Cardiac muscle cell (in vitro differentiated cells and primary cell): ENCODE measurements around the gene ARHGEF17. TPM values are rescaled to one million over a fixed set of nuclear protein-coding genes. Genes with fewer than 3 reads are reported as not detected.
"Not testable (repeated sequence)": the region's sequence is repeated elsewhere in the genome, so short reads cannot be mapped to it uniquely, and the experiment has no call there.

Source experiments
- DNase-seq, 2 donors: peaks; one replicate each; pipeline versions ENCODE4 v3.0.0 to v3.0.0-alpha.2; 2010 to 2017; ENCODE audit warnings: low read depth in 1 of 2, low spot score in 1 of 2
- H3K27ac ChIP-seq: fragments of 200-600 bp; sonication (generic); 2 replicates; pipeline ENCODE4 v1.5.1; 2016
- H3K27me3 ChIP-seq: fragments of 200-600 bp; sonication (generic); 2 replicates; pipeline ENCODE4 v1.6.0; 2016; ENCODE audit warnings: control low read depth
- H3K36me3 ChIP-seq: fragments of 200-600 bp; sonication (generic); 2 replicates; pipeline ENCODE4 v1.5.1; 2016; ENCODE audit warnings: control low read depth
- H3K4me1 ChIP-seq: fragments of 200-600 bp; sonication (generic); 2 replicates; pipeline ENCODE4 v1.8.1; 2017; ENCODE audit warnings: low read depth, mild to moderate bottlenecking, mixed run types
- H3K4me3 ChIP-seq: fragments of 200-600 bp; sonication (generic); 2 replicates; pipeline ENCODE4 v1.5.1; 2016; ENCODE audit warnings: mild to moderate bottlenecking
- H3K9me3 ChIP-seq: fragments of 200-600 bp; sonication (generic); 2 replicates; pipeline ENCODE4 v1.5.1; 2017; ENCODE audit warnings: low read depth, mild to moderate bottlenecking, control low read depth
- CTCF ChIP-seq: IDR thresholded peaks from 2 replicates; pipeline ENCODE4 v1.5.1; 2012; ENCODE audit warnings: low read depth, mild to moderate bottlenecking, low read length
- polyA plus RNA-seq: library from polyadenylated mRNA; unstranded; fragments of >200 nt; fragmentation: Nextera tagmentation; extraction: Ambion mirVana; gene quantifications from 2 replicates; pipeline ENCODE4 v1.2.1, GENCODE V29; 2016
- total RNA-seq: library from RNA; depleted of rRNA; stranded (reverse); fragments of >200 nt; gene quantifications from 2 replicates; pipeline ENCODE4 v1.2.3, GENCODE V29; 2016

The ARHGEF17 gene
- total and polyA plus RNA-seq, 2 experiments from 2014 or later = 26.5 to 60.3 TPM

- H3K4me3 ChIP-seq = no peak overlapping the region
- H3K9me3 ChIP-seq = no peaks in the 10 kb centered on the region
- TF ChIP-seq CTCF = no peak
- H3K27ac ChIP-seq = no peak overlapping the region
- H3K36me3 ChIP-seq = no peaks in the 10 kb centered on the region
- H3K27me3 ChIP-seq = peaks cover 26% of the 10 kb centered on the region
- DNase-seq = no peak
- peaks cover 21% of the 10 kb centered on the region for H3K4me1 ChIP-seq
These were observed 40.1 kb upstream of the ARHGEF17 start for GRCh38 chr11:73267906-73268540.

GRCh38 chr11:73268671-73269271, 39.3 kb upstream of the ARHGEF17 start:
- no peak for DNase-seq
- H3K9me3 ChIP-seq = no peaks in the 10 kb centered on the region
- H3K27me3 ChIP-seq = peaks cover 18% of the 10 kb centered on the region
- H3K4me1 ChIP-seq = peaks cover 21% of the 10 kb centered on the region
- H3K4me3 ChIP-seq = no peak overlapping the region
- no peak for TF ChIP-seq CTCF
- no peaks in the 10 kb centered on the region for H3K36me3 ChIP-seq
- H3K27ac ChIP-seq = no peak overlapping the region

GRCh38 chr11:73269459-73270015, 38.5 kb upstream of the ARHGEF17 start:
- Histone ChIP-seq H3K27me3 (peaks cover 12% of the 10 kb centered on the region), H3K36me3 (no peaks in the 10 kb centered on the region), H3K27ac (no peak overlapping the region), H3K4me3 (no peak overlapping the region), H3K4me1 (peaks cover 21% of the 10 kb centered on the region), H3K9me3 (no peaks in the 10 kb centered on the region)
- no peak for TF ChIP-seq CTCF
- no peak for DNase-seq

GRCh38 chr11:73270016-73270854, 37.8 kb upstream of the ARHGEF17 start:
- H3K4me3 ChIP-seq = no peak overlapping the region
- peaks cover 5% of the 10 kb centered on the region for H3K27me3 ChIP-seq
- H3K27ac ChIP-seq = no peak overlapping the region
- H3K4me1 ChIP-seq = peaks cover 21% of the 10 kb centered on the region
- no peak for DNase-seq
- no peaks in the 10 kb centered on the region for H3K9me3 ChIP-seq
- no peaks in the 10 kb centered on the region for H3K36me3 ChIP-seq
- no peak for TF ChIP-seq CTCF

DNA sequence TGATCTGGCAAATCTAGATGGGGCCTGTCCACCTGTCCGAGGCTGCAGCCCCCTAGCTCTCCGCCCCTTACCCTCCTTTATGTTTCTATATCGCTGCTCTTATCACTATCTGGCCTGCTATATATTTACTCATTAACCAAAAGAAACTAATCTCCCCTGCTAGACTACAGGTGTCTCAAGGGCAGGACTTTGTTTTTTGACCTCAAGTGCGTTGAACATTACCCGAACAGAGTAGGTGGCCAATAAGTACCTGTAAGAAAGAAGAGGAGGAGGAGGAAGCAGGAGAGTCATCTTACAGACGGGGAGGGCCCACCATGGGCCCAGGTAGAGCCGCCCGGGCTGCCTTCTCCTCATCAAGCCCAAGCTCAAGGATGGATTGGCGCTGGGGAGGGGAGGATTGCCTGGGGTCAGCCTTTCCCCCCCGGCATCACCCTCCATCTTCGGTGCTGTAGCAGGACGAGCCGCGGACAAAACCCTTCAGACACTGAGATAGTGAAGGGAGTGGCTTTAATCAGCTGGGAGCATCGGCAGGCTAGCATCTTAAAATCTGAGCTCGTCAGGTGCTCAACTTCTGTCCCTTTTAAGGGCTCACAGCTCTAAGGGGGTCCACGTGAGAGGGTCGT, 37.1 kb upstream of the ARHGEF17 start:
- DNase-seq = no peak
- H3K36me3 ChIP-seq = no peaks in the 10 kb centered on the region
- H3K4me3 ChIP-seq = no peak overlapping the region
- peaks cover 3% of the 10 kb centered on the region for H3K27me3 ChIP-seq
- no peaks in the 10 kb centered on the region for H3K9me3 ChIP-seq
- peaks cover 15% of the 10 kb centered on the region for H3K4me1 ChIP-seq
- no peak for TF ChIP-seq CTCF
- H3K27ac ChIP-seq = no peak overlapping the region

DNA sequence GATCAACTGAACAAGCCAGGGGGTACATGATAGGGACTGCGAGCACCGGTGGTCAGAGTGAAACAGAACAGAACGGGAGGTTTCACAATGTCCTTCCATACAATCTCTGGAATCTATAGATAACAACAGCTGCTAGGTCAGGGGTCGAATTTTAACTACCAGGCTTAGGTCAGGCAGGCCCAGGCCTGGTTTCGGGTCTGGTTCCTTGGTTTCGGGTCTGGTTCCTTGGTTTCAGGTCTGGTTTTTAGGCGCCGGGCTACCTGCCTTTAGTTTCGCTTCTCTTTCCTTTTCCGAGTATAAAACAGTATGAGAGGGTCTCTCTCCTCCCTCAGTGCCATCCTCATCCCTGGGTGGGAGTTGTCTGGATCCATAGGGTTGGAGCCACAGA, 36.6 kb upstream of the ARHGEF17 start:
- not testable (repeated sequence) for H3K36me3 ChIP-seq, H3K27me3 ChIP-seq, H3K4me3 ChIP-seq, H3K27ac ChIP-seq, H3K9me3 ChIP-seq, DNase-seq
- peaks cover 10% of the 10 kb centered on the region for H3K4me1 ChIP-seq
